Activated B cell treated with CpG ODN at 0.5 μM for 24 hours (primary cell): ENCODE measurements around the gene NOCT. TPM values are rescaled to one million over a fixed set of nuclear protein-coding genes. Genes with fewer than 3 reads are reported as not detected.

Source experiments
- ATAC-seq: fragments of 200-7000 bp; cut with Tn5 transposase; one replicate; pipeline ENCODE4 v1.10.0; 2021; ENCODE audit warnings: low read depth, mild to moderate bottlenecking, moderate library complexity
- CTCF ChIA-PET: fragments of 350-600 bp; sonication (Branson Sonifier 250); formaldehyde crosslinking; loops from one replicate; lab custom pipeline; 2021; ENCODE audit warnings: antibody characterized with exemption; lab: Charles Lee
- POLR2A ChIA-PET: fragments of 350-600 bp; sonication (Branson Sonifier 250); formaldehyde crosslinking; loops from one replicate; lab custom pipeline; 2021; ENCODE audit warnings: antibody characterized with exemption; lab: Charles Lee
- DNase-seq: peaks from one replicate; pipeline ENCODE4 v3.0.0; 2022
- H3K27ac Mint-ChIP-seq: one replicate; pipeline ENCODE4 v1.8.0; 2020; ENCODE audit warnings: mixed read lengths
- H3K27me3 Mint-ChIP-seq: one replicate; pipeline ENCODE4 v1.8.0; 2021; ENCODE audit warnings: mixed read lengths
- H3K36me3 Mint-ChIP-seq: one replicate; pipeline ENCODE4 v1.8.0; 2021; ENCODE audit warnings: low read depth, mixed read lengths
- H3K4me1 Mint-ChIP-seq: one replicate; pipeline ENCODE4 v1.8.0; 2021; ENCODE audit warnings: mixed read lengths
- H3K4me3 Mint-ChIP-seq: one replicate; pipeline ENCODE4 v1.8.0; 2020; ENCODE audit warnings: mild to moderate bottlenecking, mixed read lengths
- H3K9me3 Mint-ChIP-seq: one replicate; pipeline ENCODE4 v1.8.0; 2020; ENCODE audit warnings: mixed read lengths
- CTCF ChIP-seq: fragments of 200-600 bp; IDR thresholded peaks from one replicate; pipeline ENCODE4 v1.8.0; 2022; ENCODE audit warnings: antibody characterized with exemption, mild to moderate bottlenecking
- intact Hi-C: fragments of 100-400 bp; cut with micrococcal nuclease; formaldehyde crosslinking; loops from one replicate; pipeline ENCODE4 v1.15.1; 2024
- total RNA-seq: library from RNA; stranded (reverse); gene quantifications from 2 replicates; pipeline ENCODE4 v1.2.3, GENCODE V29; 2022

Gene NOCT
- total RNA-seq, 1 donor from 2014 or later, result 9.1 TPM

DNA sequence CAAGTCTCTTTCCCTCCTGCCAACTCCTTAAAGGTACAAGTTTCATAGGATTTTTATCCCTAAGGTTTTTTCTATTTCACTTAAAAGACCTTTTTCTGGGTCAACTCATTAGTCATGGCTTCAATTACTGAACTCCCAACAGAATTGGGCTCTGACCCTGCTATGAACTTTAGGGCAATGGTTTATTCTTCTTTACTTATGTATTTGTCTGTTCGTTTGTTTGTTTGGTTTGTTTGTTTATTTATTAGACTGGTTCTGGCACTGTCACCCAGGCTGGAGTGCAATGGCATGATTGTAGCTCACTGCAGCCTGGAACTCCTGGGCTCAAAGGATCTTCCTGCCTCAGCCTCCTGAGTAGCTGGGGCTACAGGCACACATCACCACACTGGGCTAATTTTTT lies 5.9 kb upstream of the NOCT start:
- peaks cover 8% of the 10 kb centered on the region for H3K4me1 Mint-ChIP-seq
- CTCF ChIA-PET, result no interaction called here
- no peaks in the 10 kb centered on the region for H3K9me3 Mint-ChIP-seq
- TF ChIP-seq CTCF, result no peak
- intact Hi-C loops, result loop anchor here (10.0 kb wide), 1 partner anchor 1795 kb away; no protein-coding TSS in a partner anchor
- no peak for DNase-seq
- no peak overlapping the region for H3K27ac Mint-ChIP-seq
- ATAC-seq, result no peak
- no peaks in the 10 kb centered on the region for H3K36me3 Mint-ChIP-seq
- POLR2A ChIA-PET, result no interaction called here
- H3K27me3 Mint-ChIP-seq, result no peaks in the 10 kb centered on the region
- H3K4me3 Mint-ChIP-seq, result no peak overlapping the region

DNA sequence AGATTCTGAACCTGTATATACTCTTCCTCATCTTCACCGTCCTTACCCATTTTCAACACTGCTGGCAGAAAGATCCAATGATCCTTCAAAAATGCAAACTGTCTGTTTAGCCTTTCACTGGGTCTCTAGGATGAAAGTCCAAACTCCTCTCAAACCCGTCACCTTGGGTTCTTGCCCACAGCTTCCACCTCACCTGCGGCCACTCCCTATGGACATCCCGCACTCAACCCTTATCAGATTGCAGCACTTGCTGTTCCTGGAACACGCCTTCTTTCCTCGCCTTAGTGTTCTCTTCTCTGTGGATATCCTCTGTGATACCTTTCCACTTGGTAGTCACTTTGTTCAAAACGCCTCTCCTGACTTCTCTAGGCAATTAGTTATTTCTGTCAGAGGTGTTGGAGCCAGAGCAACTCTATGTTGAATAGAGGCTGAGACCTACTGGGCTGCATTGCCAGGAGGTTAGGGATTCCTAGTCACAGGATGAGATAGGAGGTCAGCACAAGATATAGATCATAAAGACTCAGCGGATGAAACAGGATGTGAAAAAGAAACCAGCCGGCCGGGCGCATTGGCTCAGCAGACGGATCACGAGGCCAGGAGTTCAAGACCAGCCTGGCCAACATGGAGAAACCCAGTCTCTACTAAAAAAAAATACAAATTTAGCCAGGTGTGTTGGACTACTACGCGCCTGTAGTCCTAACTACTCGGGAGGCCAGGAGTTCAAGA lies 4.2 kb upstream of the NOCT start:
- peaks cover 2% of the 10 kb centered on the region for H3K36me3 Mint-ChIP-seq
- H3K4me1 Mint-ChIP-seq, result peaks cover 18% of the 10 kb centered on the region
- no peak for DNase-seq
- H3K9me3 Mint-ChIP-seq, result no peaks in the 10 kb centered on the region
- H3K27me3 Mint-ChIP-seq, result no peaks in the 10 kb centered on the region
- TF ChIP-seq CTCF, result no peak
- POLR2A ChIA-PET, result no interaction called here
- ATAC-seq, result no peak
- CTCF ChIA-PET, result no interaction called here
- no peak overlapping the region for H3K27ac Mint-ChIP-seq
- intact Hi-C loops, result loop anchor here (10.0 kb wide), 1 partner anchor 1793 kb away; no protein-coding TSS in a partner anchor
- H3K4me3 Mint-ChIP-seq, result no peak overlapping the region

DNA sequence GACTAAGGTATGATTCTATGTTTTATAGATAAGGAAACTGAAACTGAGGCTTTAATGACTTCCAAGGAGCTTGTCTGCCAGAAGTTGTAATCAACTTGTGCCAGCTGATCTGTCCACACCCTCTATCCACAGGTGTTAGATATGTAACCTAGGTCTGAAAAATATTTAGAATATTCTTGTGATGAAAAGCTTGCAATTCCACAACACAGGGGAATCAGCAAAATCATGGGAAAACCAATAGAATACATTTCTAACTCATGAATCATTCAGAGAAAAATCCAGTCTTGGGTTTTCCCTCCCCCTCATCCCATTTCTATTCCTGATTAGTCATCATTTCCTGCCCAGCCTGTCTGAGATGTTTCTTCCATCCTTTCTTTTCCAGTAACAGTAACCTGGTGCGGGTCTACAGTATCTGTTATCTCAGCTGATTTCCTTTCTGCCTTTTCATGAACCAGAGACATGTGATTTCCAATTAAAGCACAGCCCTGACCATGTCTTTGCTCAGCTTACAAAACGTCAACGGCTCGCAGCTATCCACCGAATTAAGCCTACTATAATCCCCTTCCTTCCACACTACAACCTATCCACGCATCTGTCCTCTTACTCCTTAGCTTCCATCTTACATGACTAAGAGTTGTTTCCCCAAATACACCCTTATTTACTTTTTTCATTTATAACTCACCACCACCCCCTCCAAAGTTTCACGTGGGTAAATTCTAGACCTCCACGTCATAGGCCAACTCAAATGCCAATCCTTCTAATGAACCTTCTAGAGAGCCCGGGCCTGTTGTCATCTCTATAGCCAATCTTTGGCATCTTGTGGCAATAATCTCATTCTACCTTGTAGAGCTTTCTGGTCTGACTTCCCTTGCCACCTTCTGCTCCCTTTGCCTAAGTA lies 961 bp upstream of the NOCT start:
- ChIA-PET POLR2A (interaction anchor here (0.6 to 2.4 kb wide), 10 partner anchors 16 to 546 kb away, joined by 3 to 26 read pairs (median 6); partner anchors contain the start of genes ELF2, NAA15 and RAB33B), CTCF (interaction anchor here (0.8 to 3.3 kb wide), 2 partner anchors 13 to 16 kb away, joined by 3 to 20 read pairs; no protein-coding TSS in a partner anchor)
- TF ChIP-seq CTCF, result no peak
- Mint-ChIP-seq H3K27ac (peak overlapping the region; percentile 99), H3K4me1 (peaks cover 29% of the 10 kb centered on the region), H3K9me3 (no peaks in the 10 kb centered on the region), H3K36me3 (peaks cover 2% of the 10 kb centered on the region), H3K4me3 (peak overlapping the region; percentile 87), H3K27me3 (no peaks in the 10 kb centered on the region)
- intact Hi-C loops, result loop anchor here (1.0 to 10.0 kb wide), 8 partner anchors 37 to 1790 kb away; partner anchors contain the start of gene NAA15
- ATAC-seq, result peak; percentile 2
- DNase-seq, result no peak

DNA sequence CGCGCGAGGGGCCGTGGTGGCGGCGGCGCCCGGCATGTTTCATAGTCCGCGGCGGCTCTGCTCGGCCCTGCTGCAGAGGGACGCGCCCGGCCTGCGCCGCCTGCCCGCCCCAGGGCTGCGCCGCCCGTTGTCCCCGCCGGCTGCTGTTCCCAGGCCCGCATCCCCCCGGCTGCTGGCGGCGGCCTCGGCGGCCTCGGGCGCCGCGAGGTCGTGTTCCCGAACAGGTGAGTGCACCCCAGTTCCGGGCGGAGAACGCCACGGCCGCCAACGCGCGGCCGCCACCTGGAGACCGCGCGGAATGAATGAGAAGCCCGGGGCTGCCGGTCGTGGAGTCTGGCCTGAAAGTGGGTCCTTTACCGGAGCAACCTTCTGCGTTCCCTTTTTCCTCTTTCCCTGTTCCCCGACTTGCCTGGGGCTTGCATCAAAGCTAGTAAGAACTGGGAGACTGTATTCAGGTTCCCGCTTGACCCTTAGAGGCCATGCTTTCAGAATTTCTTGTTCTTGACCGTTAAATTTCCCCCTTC lies 429 bp downstream of the NOCT start:
- DNase-seq (no peak), ATAC-seq (peak; percentile 12)
- Mint-ChIP-seq H3K27ac (peak overlapping the region; percentile 91), H3K36me3 (peaks cover 4% of the 10 kb centered on the region), H3K4me1 (peaks cover 32% of the 10 kb centered on the region), H3K27me3 (no peaks in the 10 kb centered on the region), H3K4me3 (peak overlapping the region; percentile 92), H3K9me3 (no peaks in the 10 kb centered on the region)
- ChIA-PET POLR2A (interaction anchor here (0.6 to 2.4 kb wide), 12 partner anchors 27 to 1034 kb away, joined by 3 to 26 read pairs (median 6); partner anchors contain the start of genes ELF2 and NAA15), CTCF (interaction anchor here (3.3 kb wide), 1 partner anchor 14 kb away, joined by 20 read pairs; no protein-coding TSS in a partner anchor)
- no peak for TF ChIP-seq CTCF
- intact Hi-C loops, result loop anchor here (1.0 to 10.0 kb wide), 8 partner anchors 39 to 1789 kb away; partner anchors contain the start of gene NAA15
